ENCODE measurements around the gene ATXN10. TPM values are rescaled to one million over a fixed set of nuclear protein-coding genes. Genes with fewer than 3 reads are reported as not detected.

Gene ATXN10
- total and polyA plus RNA-seq, 10 of the 15 experiments (the other 5 are each of a cell fraction or from before 2014, with no cell fraction given), result 29.2 to 249 (median 146) TPM

DNA sequence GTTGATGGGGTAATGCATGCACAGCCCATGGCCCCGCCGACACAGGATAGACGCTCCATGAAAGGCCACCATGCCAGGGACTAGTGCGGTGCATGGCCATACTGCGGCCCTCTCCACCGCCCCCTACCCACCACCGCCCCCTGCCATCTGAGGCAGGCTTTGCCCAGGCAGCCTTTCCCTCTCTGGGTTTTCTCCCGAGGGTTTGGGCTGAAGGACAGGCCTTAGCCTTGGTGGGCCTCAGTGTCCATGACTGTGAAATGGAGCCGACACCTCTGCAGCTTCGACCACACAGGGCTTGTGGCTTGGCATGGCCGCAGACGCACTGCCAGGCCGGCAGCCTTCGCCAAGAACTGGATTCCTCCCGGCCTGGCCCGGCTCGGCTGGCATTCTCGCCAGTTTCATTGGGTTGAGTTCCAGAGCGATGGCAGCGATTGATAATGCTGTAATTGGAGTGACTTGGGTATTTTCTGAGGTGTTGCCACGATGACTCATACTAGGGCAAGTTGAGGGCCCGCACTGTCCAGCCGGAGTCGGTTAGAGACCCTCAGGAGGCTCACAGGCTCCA is 194.0 kb downstream of the ATXN10 start:
- TF ChIP-seq, protein P1, sequence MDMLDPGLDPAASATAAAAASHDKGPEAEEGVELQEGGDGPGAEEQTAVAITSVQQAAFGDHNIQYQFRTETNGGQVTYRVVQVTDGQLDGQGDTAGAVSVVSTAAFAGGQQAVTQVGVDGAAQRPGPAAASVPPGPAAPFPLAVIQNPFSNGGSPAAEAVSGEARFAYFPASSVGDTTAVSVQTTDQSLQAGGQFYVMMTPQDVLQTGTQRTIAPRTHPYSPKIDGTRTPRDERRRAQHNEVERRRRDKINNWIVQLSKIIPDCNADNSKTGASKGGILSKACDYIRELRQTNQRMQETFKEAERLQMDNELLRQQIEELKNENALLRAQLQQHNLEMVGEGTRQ (IDR thresholded peaks at IDR 0.05; ENCODE audit: borderline replicate concordance, low read depth, low read length), result no peak
- TF ChIP-seq FOS (IDR thresholded peaks at IDR 0.05; ENCODE audit: borderline replicate concordance, extremely low read depth, insufficient read length), result no peak
- no peak for TF ChIP-seq ZNF384 (IDR thresholded peaks at IDR 0.05; ENCODE audit: borderline replicate concordance, low read depth, low read length)
- TF ChIP-seq RFX5 (IDR thresholded peaks at IDR 0.05; ENCODE audit: low read depth, low read length), result no peak
- TF ChIP-seq YBX1 (IDR thresholded peaks at IDR 0.05), result no peak
- TF ChIP-seq, protein P2, sequence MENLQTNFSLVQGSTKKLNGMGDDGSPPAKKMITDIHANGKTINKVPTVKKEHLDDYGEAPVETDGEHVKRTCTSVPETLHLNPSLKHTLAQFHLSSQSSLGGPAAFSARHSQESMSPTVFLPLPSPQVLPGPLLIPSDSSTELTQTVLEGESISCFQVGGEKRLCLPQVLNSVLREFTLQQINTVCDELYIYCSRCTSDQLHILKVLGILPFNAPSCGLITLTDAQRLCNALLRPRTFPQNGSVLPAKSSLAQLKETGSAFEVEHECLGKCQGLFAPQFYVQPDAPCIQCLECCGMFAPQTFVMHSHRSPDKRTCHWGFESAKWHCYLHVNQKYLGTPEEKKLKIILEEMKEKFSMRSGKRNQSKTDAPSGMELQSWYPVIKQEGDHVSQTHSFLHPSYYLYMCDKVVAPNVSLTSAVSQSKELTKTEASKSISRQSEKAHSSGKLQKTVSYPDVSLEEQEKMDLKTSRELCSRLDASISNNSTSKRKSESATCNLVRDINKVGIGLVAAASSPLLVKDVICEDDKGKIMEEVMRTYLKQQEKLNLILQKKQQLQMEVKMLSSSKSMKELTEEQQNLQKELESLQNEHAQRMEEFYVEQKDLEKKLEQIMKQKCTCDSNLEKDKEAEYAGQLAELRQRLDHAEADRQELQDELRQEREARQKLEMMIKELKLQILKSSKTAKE (IDR thresholded peaks at IDR 0.05; ENCODE audit: low read depth, poor library complexity, severe bottlenecking), result no peak
- no peak for TF ChIP-seq POLR2AphosphoS5 (IDR thresholded peaks at IDR 0.05; ENCODE audit: low read length)
- TF ChIP-seq IKZF1 (conservative IDR thresholded peaks at IDR 0.05), result no peak
- no peak for TF ChIP-seq WRNIP1 (IDR thresholded peaks at IDR 0.05; ENCODE audit: borderline replicate concordance, low read depth, low read length)
- no peak for TF ChIP-seq PML (IDR thresholded peaks at IDR 0.05; ENCODE audit: low read length)
- TF ChIP-seq KAT2A (conservative IDR thresholded peaks at IDR 0.05; ENCODE audit: control insufficient read depth, low read depth, low read length), result no peak
- FAIRE-seq, result no peak
- no peak for ATAC-seq
- H3K4me1 ChIP-seq (ENCODE audit: control insufficient read depth, insufficient read depth, low read length), result no peaks in the 10 kb centered on the region
- H4K20me1 ChIP-seq (ENCODE audit: control insufficient read depth, insufficient read depth), result no peaks in the 10 kb centered on the region
- ChIA-PET CTCF (no interaction called here), POLR2A (no interaction called here), RAD21 (ENCODE audit: unreplicated experiment) (no interaction called here), SMC1A (ENCODE audit: uncharacterized antibody, unreplicated experiment) (no interaction called here)
- no peaks in the 10 kb centered on the region for H3K79me2 ChIP-seq (ENCODE audit: control insufficient read depth, insufficient read depth, low read length)
- H3K4me3 ChIP-seq, result no peak overlapping the region
- H3K27ac ChIP-seq (ENCODE audit: control insufficient read depth, insufficient read depth), result no peak overlapping the region
- DNase-seq (ENCODE audit: low read depth, low spot score), result no peak
- no peak overlapping the region for H3K4me2 ChIP-seq (ENCODE audit: control insufficient read depth, insufficient read depth)
- peaks cover 3 to 4% of the 10 kb centered on the region in 2 experiments; a peak in 3 of 4 replicates for H3K27me3 ChIP-seq (replicated peaks in 1 of 2; ENCODE audit: control insufficient read depth in 2 of 2, insufficient read depth in 2 of 2, low read length in 1 of 2)
- H3K36me3 ChIP-seq (ENCODE audit: control insufficient read depth in 2 of 2, insufficient read depth in 2 of 2, low read length in 1 of 2), result no peaks in the 10 kb centered on the region
- H3K9me3 ChIP-seq (replicated peaks; ENCODE audit: control insufficient read depth, insufficient read depth, low read length), result no peaks in the 10 kb centered on the region
- in situ Hi-C loops (cut with MboI), result no loop called here
- H3K9ac ChIP-seq (ENCODE audit: control insufficient read depth, insufficient read depth, low read length), result no peak overlapping the region
- BruUV-seq (replicated peaks), result no TSS peak
- 85% methylated on average over 24 of the region's 24 CpGs for WGBS (ENCODE audit: insufficient coverage, insufficient replicate concordance, low lambda C conversion rate, missing lambda C conversion rate)
- H2AFZ ChIP-seq (ENCODE audit: control insufficient read depth, low read depth, low read length), result no peak overlapping the region
- intact Hi-C loops (cut with micrococcal nuclease; ENCODE audit: unreplicated experiment), result loop anchor here (10.0 kb wide), 1 partner anchor 221 kb away; no protein-coding TSS in a partner anchor

All from GM12878 (cell line).